RWPE2 (cell line): ENCODE measurements around the gene ILKAP.

Experiments
- ATAC-seq: fragments of 200-7000 bp; cut with Tn5 transposase; 3 replicates; pipeline ENCODE4 v1.9.1; 2021; ENCODE audit warnings: low read depth
- DNase-seq: peaks from one replicate; pipeline ENCODE4 v3.0.0-alpha.2; 2020; ENCODE audit warnings: low spot score
- H3K27ac ChIP-seq: fragments of 450-650 bp; 2 replicates; pipeline ENCODE4 v1.5.1; 2017; ENCODE audit warnings: mild to moderate bottlenecking; ENCODE audit not compliant: poor library complexity, severe bottlenecking
- H3K27me3 ChIP-seq: fragments of 250-450 bp; sonication (Bioruptor Pico); 2 replicates; pipeline ENCODE4 v1.5.1; 2021; ENCODE audit warnings: mild to moderate bottlenecking, moderate library complexity; ENCODE audit not compliant: insufficient read depth, poor library complexity, severe bottlenecking
- H3K36me3 ChIP-seq: fragments of 250-450 bp; sonication (Bioruptor Pico); 2 replicates; pipeline ENCODE4 v1.5.1; 2020; ENCODE audit warnings: low read depth, mild to moderate bottlenecking, moderate library complexity
- H3K4me1 ChIP-seq: fragments of 250-450 bp; sonication (Bioruptor Pico); 2 replicates; pipeline ENCODE4 v1.5.1; 2021; ENCODE audit warnings: mild to moderate bottlenecking, moderate library complexity; ENCODE audit not compliant: insufficient read depth, poor library complexity, severe bottlenecking
- H3K4me3 ChIP-seq: fragments of 250-450 bp; sonication (Bioruptor Pico); 2 replicates; pipeline ENCODE4 v1.5.1; 2021; ENCODE audit warnings: mild to moderate bottlenecking, moderate library complexity; ENCODE audit not compliant: severe bottlenecking
- H3K9me3 ChIP-seq: fragments of 250-450 bp; sonication (Bioruptor Pico); 2 replicates; pipeline ENCODE4 v1.5.1; 2021; ENCODE audit warnings: mild to moderate bottlenecking, moderate library complexity; ENCODE audit not compliant: severe bottlenecking
- TF ChIP-seq, protein P1 (sequence below): fragments of 450-650 bp; IDR thresholded peaks from one replicate; pipeline ENCODE4 v1.5.1; 2017; ENCODE audit warnings: mild to moderate bottlenecking, moderate library complexity; ENCODE audit not compliant: poor library complexity, severe bottlenecking

Gene ILKAP

GRCh38 chr2:238155051-238155760 is 48.3 kb downstream of the ILKAP start:
- H3K27ac ChIP-seq: no peak overlapping the region
- H3K9me3 ChIP-seq: no peaks in the 10 kb centered on the region
- no peak for ATAC-seq
- H3K4me3 ChIP-seq: no peak overlapping the region
- peaks cover 3% of the 10 kb centered on the region for H3K4me1 ChIP-seq
- TF ChIP-seq, protein P1, sequence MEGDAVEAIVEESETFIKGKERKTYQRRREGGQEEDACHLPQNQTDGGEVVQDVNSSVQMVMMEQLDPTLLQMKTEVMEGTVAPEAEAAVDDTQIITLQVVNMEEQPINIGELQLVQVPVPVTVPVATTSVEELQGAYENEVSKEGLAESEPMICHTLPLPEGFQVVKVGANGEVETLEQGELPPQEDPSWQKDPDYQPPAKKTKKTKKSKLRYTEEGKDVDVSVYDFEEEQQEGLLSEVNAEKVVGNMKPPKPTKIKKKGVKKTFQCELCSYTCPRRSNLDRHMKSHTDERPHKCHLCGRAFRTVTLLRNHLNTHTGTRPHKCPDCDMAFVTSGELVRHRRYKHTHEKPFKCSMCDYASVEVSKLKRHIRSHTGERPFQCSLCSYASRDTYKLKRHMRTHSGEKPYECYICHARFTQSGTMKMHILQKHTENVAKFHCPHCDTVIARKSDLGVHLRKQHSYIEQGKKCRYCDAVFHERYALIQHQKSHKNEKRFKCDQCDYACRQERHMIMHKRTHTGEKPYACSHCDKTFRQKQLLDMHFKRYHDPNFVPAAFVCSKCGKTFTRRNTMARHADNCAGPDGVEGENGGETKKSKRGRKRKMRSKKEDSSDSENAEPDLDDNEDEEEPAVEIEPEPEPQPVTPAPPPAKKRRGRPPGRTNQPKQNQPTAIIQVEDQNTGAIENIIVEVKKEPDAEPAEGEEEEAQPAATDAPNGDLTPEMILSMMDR: no peak
- H3K27me3 ChIP-seq: no peaks in the 10 kb centered on the region
- no peak for DNase-seq
- H3K36me3 ChIP-seq: no peaks in the 10 kb centered on the region

- Histone ChIP-seq H3K9me3 (no peaks in the 10 kb centered on the region), H3K27me3 (no peaks in the 10 kb centered on the region)
These were observed 48.9 kb downstream of the ILKAP start for GRCh38 chr2:238154570-238154969.

GRCh38 chr2:238152771-238153688 is 50.5 kb downstream of the ILKAP start:
- H3K4me1 ChIP-seq: no peaks in the 10 kb centered on the region
- no peaks in the 10 kb centered on the region for H3K27me3 ChIP-seq
- TF ChIP-seq, protein P1: no peak
- no peaks in the 10 kb centered on the region for H3K36me3 ChIP-seq
- ATAC-seq: no peak
- no peaks in the 10 kb centered on the region for H3K9me3 ChIP-seq
- H3K27ac ChIP-seq: no peak overlapping the region
- no peak overlapping the region for H3K4me3 ChIP-seq
- DNase-seq: no peak

More at GRCh38 chr2:238154570-238154969, 48.9 kb downstream of the ILKAP start:
- TF ChIP-seq, protein P1: no peak
- no peak overlapping the region for H3K4me3 ChIP-seq
- ATAC-seq (no peak), DNase-seq (no peak)
- H3K27ac ChIP-seq: no peak overlapping the region
- H3K4me1 ChIP-seq: peaks cover 2% of the 10 kb centered on the region
- H3K36me3 ChIP-seq: no peaks in the 10 kb centered on the region

DNA sequence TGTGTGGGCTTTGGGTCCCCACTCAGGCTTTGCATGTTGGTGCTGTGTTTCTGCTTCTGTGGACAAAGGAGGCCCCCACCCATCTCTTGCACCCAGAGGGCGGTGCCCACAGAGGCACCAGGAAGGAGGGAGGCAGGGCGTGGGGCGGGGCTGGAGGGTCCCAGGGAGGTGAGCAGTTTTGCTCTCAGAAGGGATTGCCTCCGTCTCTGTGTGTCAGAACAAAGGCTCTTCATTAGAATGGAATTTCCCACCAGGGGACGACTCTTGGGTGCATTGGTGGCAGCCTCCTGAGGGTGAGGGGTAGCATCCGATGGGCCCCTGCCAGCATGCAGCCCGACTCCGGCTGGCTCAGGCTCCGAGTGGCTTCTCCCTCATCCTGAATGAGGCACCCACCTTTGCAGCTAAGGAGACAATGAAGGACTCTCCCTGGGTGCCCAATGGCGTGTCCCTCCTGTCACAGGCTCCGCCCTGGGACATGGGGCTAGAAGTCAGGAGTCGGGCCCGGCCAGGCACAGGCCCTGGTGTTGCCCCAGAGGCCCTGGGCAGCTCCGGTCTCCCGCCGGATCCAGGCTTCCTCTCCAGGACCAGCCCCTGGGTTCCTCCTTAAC is 51.8 kb downstream of the ILKAP start:
- TF ChIP-seq, protein P1: no peak
- H3K4me3 ChIP-seq: no peak overlapping the region
- H3K27ac ChIP-seq: no peak overlapping the region
- no peaks in the 10 kb centered on the region for H3K36me3 ChIP-seq
- DNase-seq (no peak), ATAC-seq (no peak)
- no peaks in the 10 kb centered on the region for H3K4me1 ChIP-seq
- H3K27me3 ChIP-seq: no peaks in the 10 kb centered on the region
- no peaks in the 10 kb centered on the region for H3K9me3 ChIP-seq
